Stimulated activated CD8-positive, alpha-beta memory T cell treated with anti-CD3 and anti-CD28 coated beads, Interleukin-7, amount 100 ng/mL, for 24 hours (primary cell): ENCODE data around the gene ARHGAP26.
"Not testable (repeated sequence)": the region's sequence is repeated elsewhere in the genome, so short reads cannot be mapped to it uniquely, and the experiment has no call there.

Source experiments
- DNase-seq: peaks from one replicate; pipeline ENCODE4 v3.0.0-alpha.2; 2020; ENCODE audit warnings: low read depth

Gene ARHGAP26

GRCh38 chr5:143191720-143192119 is 421.5 kb downstream of the ARHGAP26 start:
- DNase-seq = no peak

- DNase-seq = no peak
Measured at GRCh38 chr5:143192191-143192900, 422.2 kb downstream of the ARHGAP26 start.

- no peak for DNase-seq
Measured at GRCh38 chr5:143194206-143194605, 424.0 kb downstream of the ARHGAP26 start.

- no peak for DNase-seq
Measured at GRCh38 chr5:143194713-143195112, 424.5 kb downstream of the ARHGAP26 start.

GRCh38 chr5:143195491-143195890 is 425.3 kb downstream of the ARHGAP26 start:
- no peak for DNase-seq

- no peak for DNase-seq
Measured at GRCh38 chr5:143196601-143197259, 426.6 kb downstream of the ARHGAP26 start.

- DNase-seq = no peak
Measured at GRCh38 chr5:143197260-143197656, 427.1 kb downstream of the ARHGAP26 start.

- no peak for DNase-seq
Measured at GRCh38 chr5:143198332-143198731, 428.2 kb downstream of the ARHGAP26 start.

GRCh38 chr5:143199161-143199560 is 429.0 kb downstream of the ARHGAP26 start:
- DNase-seq = no peak

- no peak for DNase-seq
Measured at GRCh38 chr5:143199843-143200242, 429.7 kb downstream of the ARHGAP26 start.

- DNase-seq = no peak
Measured at GRCh38 chr5:143200781-143201398, 430.7 kb downstream of the ARHGAP26 start.

- DNase-seq = no peak
Measured at GRCh38 chr5:143201589-143201988, 431.4 kb downstream of the ARHGAP26 start.

GRCh38 chr5:143203301-143203956 is 433.3 kb downstream of the ARHGAP26 start:
- DNase-seq = not testable (repeated sequence)

- DNase-seq = no peak
Measured at GRCh38 chr5:143204474-143205246, 434.5 kb downstream of the ARHGAP26 start.

GRCh38 chr5:143205386-143205785 is 435.2 kb downstream of the ARHGAP26 start:
- no peak for DNase-seq

- DNase-seq = no peak
Measured at GRCh38 chr5:143205883-143206195, 435.7 kb downstream of the ARHGAP26 start.

GRCh38 chr5:143206196-143207053 is 436.2 kb downstream of the ARHGAP26 start:
- no peak for DNase-seq

GRCh38 chr5:143207058-143207457 is 436.9 kb downstream of the ARHGAP26 start:
- DNase-seq = no peak

- no peak for DNase-seq
Measured at GRCh38 chr5:143207563-143208364, 437.6 kb downstream of the ARHGAP26 start.

- no peak for DNase-seq
Measured at GRCh38 chr5:143208365-143208641, 438.1 kb downstream of the ARHGAP26 start.
